Testis (tissue), 3 donors: ENCODE data around the gene TFEB. TPM values are rescaled to one million over a fixed set of nuclear protein-coding genes. Genes with fewer than 3 reads are reported as not detected.

Experiments
- DNase-seq: peaks from one replicate; pipeline ENCODE4 v3.0.0-alpha.2; 2019
- H3K27ac ChIP-seq, 2 donors: fragments of 200-600 bp; sonication (generic); one replicate each; pipeline ENCODE4 v1.5.1; 2019
- H3K27me3 ChIP-seq: fragments of 200-600 bp; sonication (generic); one replicate; pipeline ENCODE4 v1.5.1; 2019
- H3K36me3 ChIP-seq: fragments of 200-600 bp; sonication (generic); one replicate; pipeline ENCODE4 v1.5.1; 2017; ENCODE audit warnings: low read depth; ENCODE audit errors: missing control alignments
- H3K4me1 ChIP-seq: fragments of 200-600 bp; sonication (generic); one replicate; pipeline ENCODE4 v1.5.1; 2019
- H3K4me3 ChIP-seq, 2 donors: fragments of 200-600 bp; sonication (generic); one replicate each; pipeline ENCODE4 v1.5.1; 2017 to 2019
- H3K9me3 ChIP-seq: fragments of 200-600 bp; sonication (generic); one replicate; pipeline ENCODE4 v1.5.1; 2017
- POLR2A ChIP-seq: fragments of 450-650 bp; IDR thresholded peaks from one replicate; pipeline ENCODE4 v1.6.1; 2017; ENCODE audit warnings: antibody characterized with exemption, mild to moderate bottlenecking, moderate library complexity
- WGBS, 2 donors: methylation state at CpG; one replicate each; pipeline ENCODE4 v1.1.5; 2018; 5-methylcytosine and 5-hydroxymethylcytosine counted together
- intact Hi-C: fragments of 100-400 bp; cut with DNase I; formaldehyde crosslinking; loops from one replicate; pipeline ENCODE4 v1.15.1; 2023; ENCODE audit warnings: low total_unique reads
- polyA plus RNA-seq: library from polyadenylated mRNA; stranded (reverse); fragments of 350-450 nt; fragmentation: Illumina TruSeq; extraction: RNeasy Lipid Tissue Mini Kit (QIAGEN cat#74804); gene quantifications from one replicate; pipeline ENCODE4 v1.2.3, GENCODE V29; 2014; ENCODE audit warnings: low read depth, low replicate concordance; ENCODE audit not compliant: insufficient read depth
- total RNA-seq, 2 donors: library from RNA; depleted of rRNA; stranded (reverse); fragments of >200 nt; gene quantifications; one replicate each; pipeline ENCODE4 v1.2.3, GENCODE V29; 2016
- TF ChIP-seq, protein P1 (sequence below), 3 experiments: fragments of 450-650 bp in 2 of 3; fragments of 200-600 bp in 1 of 3; sonication (generic) in 1 of 3; IDR thresholded peaks; one replicate each; pipeline ENCODE4 v1.5.1; 2016 to 2019; ENCODE audit warnings: antibody characterized with exemption in 3 of 3, mild to moderate bottlenecking in 2 of 3, moderate library complexity in 1 of 3

TFEB gene
- total and polyA plus RNA-seq, 3 donors from 2014 or later, result 4.5 to 6.3 (median 5.2) TPM

DNA sequence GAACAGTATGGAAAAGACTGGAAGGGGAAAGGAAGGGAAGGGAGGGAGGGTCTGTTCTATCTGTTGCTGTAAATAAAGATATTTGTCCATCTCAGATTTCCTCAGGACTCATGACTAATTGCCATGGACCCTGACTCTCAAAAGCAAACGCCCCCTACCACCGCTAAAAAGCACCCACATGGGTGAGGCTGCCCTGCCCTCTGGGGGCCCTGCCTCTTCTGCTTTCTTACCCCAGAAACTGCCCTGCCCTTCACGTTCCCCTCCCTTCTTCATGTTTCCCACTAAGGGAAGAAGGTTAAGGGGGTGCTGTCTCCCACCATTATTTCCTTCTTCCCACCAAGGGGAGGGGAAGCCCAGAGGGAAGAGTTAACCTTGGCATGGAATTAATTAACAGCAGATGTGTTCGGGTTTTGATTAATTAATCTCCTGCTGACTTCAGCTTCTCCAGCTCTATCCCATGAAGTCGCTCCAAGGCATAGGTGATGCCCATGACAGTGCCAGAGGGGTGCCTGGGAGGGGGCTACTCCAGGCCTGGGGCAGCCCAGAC is 81.2 kb downstream of the TFEB start:
- H3K27me3 ChIP-seq, result no peaks in the 10 kb centered on the region
- no peak for DNase-seq
- TF ChIP-seq, protein P1, sequence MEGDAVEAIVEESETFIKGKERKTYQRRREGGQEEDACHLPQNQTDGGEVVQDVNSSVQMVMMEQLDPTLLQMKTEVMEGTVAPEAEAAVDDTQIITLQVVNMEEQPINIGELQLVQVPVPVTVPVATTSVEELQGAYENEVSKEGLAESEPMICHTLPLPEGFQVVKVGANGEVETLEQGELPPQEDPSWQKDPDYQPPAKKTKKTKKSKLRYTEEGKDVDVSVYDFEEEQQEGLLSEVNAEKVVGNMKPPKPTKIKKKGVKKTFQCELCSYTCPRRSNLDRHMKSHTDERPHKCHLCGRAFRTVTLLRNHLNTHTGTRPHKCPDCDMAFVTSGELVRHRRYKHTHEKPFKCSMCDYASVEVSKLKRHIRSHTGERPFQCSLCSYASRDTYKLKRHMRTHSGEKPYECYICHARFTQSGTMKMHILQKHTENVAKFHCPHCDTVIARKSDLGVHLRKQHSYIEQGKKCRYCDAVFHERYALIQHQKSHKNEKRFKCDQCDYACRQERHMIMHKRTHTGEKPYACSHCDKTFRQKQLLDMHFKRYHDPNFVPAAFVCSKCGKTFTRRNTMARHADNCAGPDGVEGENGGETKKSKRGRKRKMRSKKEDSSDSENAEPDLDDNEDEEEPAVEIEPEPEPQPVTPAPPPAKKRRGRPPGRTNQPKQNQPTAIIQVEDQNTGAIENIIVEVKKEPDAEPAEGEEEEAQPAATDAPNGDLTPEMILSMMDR (IDR thresholded peaks at IDR 0.05), result no peak
- TF ChIP-seq POLR2A, result no peak
- intact Hi-C loops, result no loop called here
- no peaks in the 10 kb centered on the region for H3K36me3 ChIP-seq
- H3K9me3 ChIP-seq, result no peaks in the 10 kb centered on the region
- no peaks in the 10 kb centered on the region for H3K4me1 ChIP-seq
- H3K4me3 ChIP-seq, result no peak overlapping the region
- WGBS, 2 donors, result 78 to 80% methylated on average over 5 of the region's 5 CpGs
- H3K27ac ChIP-seq, result no peak overlapping the region

DNA sequence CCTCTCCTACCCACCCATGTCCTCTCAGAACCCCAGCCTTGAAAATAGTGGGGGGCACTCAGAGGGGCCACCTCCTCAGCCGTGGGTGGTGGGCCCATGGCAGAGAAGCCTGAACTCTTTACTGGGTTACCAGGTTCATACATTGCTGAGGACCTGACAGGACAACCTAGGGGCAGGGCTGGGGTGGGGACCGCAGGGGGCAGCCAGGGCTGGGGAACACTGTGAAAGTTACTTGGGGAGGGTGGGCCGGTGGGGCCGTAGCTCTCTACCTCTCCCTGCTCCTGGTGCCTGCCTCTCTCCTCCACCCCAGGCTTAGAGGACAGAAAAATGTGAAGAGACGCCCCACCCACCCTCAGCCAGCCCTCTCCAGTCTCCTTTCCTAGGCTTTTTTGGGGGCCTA is 81.7 kb downstream of the TFEB start:
- H3K36me3 ChIP-seq, result no peaks in the 10 kb centered on the region
- no peaks in the 10 kb centered on the region for H3K27me3 ChIP-seq
- no peak overlapping the region for H3K4me3 ChIP-seq
- DNase-seq, result no peak
- H3K9me3 ChIP-seq, result no peaks in the 10 kb centered on the region
- no peaks in the 10 kb centered on the region for H3K4me1 ChIP-seq
- TF ChIP-seq POLR2A, result no peak
- TF ChIP-seq, protein P1 (IDR thresholded peaks at IDR 0.05), result no peak
- H3K27ac ChIP-seq, result no peak overlapping the region
- intact Hi-C loops, result no loop called here
- 72 to 79% methylated on average over 2 to 5 of the region's 5 CpGs for WGBS, 2 donors

DNA sequence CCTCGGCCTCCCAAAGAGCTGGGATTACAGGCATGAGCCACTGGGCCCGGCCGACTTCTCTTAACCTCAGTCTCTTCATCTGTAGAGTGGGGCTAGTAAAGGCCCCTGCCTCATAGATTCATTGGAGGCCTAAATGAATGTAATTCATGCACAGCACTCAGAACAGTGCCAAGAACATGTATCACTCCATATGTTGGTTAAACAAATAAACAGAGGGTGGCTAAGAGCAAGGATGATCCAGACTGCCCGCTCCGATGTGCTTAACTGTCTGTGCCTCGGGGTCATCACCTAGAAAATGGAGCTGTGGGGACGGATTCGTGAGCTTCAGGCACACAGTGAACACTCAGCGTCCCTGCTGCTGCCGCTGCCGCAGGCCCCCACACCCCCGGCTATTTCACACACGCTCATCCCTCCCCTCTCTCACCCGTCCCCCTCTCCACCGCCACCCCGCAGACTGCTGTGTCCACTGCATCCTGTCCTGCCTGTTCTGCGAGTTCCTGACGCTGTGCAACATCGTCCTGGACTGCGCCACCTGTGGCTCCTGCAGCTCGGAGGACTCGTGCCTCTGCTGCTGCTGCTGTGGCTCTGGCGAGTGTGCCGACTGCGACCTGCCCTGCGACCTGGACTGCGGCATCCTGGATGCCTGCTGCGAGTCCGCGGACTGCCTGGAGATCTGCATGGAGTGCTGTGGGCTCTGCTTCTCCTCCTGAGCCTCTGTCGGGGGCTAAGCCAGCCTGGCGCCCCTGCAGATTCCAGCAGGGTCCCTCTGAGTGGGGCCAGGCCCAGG is 82.3 kb downstream of the TFEB start:
- H3K27me3 ChIP-seq, result no peaks in the 10 kb centered on the region
- TF ChIP-seq, protein P1 (IDR thresholded peaks at IDR 0.05), result no peak
- TF ChIP-seq POLR2A, result no peak
- no peaks in the 10 kb centered on the region for H3K36me3 ChIP-seq
- WGBS, 2 donors, result 85 to 90% methylated on average over 28 to 32 of the region's 32 CpGs
- no peak for DNase-seq
- H3K4me1 ChIP-seq, result no peaks in the 10 kb centered on the region
- H3K27ac ChIP-seq, result no peak overlapping the region
- intact Hi-C loops, result no loop called here
- no peaks in the 10 kb centered on the region for H3K9me3 ChIP-seq
- no peak overlapping the region for H3K4me3 ChIP-seq

DNA sequence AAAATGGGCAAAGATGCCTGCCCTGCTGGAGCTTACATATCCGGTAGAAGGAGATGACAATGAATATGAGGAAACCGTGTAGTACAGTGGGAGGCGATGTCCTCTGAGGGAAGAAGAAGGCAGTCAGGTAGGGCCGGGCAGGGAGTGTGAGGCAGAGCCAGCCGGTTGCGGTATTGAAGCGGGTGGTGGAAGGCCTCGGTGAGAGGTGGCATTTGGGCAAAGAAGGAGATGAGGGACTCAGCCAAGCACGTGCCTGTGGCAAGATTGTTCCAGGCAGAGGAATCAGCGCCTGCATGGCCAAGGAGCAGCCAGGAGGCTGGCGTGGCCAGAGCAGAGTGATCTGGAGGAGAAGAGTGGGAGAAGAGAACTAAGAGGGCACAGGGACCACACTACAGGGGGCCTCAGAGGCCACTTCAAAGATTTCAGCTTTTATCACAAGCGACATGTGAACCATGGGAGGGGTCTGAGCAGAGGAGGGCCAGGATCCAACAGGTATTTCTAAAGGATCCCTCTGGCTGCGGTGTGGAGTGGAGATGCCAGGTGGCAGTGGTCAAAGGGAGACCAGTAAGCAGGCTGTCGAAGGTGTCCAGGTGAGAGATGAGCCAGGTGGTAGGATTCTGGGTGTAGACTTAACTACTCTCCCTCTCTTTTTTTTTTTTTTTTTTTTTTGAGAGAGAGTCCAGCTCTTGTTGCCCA is 83.3 kb downstream of the TFEB start:
- TF ChIP-seq POLR2A, result no peak
- TF ChIP-seq, protein P1 (IDR thresholded peaks at IDR 0.05), result no peak
- intact Hi-C loops, result no loop called here
- 89 to 92% methylated on average over 14 of the region's 14 CpGs for WGBS, 2 donors

More for the DNA sequence above, 83.3 kb downstream of the TFEB start:
- no peaks in the 10 kb centered on the region for H3K4me1 ChIP-seq
- no peaks in the 10 kb centered on the region for H3K27me3 ChIP-seq
- H3K4me3 ChIP-seq, result no peak overlapping the region
- no peaks in the 10 kb centered on the region for H3K9me3 ChIP-seq
- DNase-seq, result no peak
- H3K36me3 ChIP-seq, result no peaks in the 10 kb centered on the region
- H3K27ac ChIP-seq, result no peak overlapping the region
